ENCODE data around the gene SLC5A11. TPM values are rescaled to one million over a fixed set of nuclear protein-coding genes. Genes with fewer than 3 reads are reported as not detected.
"Not testable (repeated sequence)": the region's sequence is repeated elsewhere in the genome, so short reads cannot be mapped to it uniquely, and the experiment has no call there.

The SLC5A11 gene
- total RNA-seq, 1 experiment from 2014 or later, result 0.08 TPM

DNA sequence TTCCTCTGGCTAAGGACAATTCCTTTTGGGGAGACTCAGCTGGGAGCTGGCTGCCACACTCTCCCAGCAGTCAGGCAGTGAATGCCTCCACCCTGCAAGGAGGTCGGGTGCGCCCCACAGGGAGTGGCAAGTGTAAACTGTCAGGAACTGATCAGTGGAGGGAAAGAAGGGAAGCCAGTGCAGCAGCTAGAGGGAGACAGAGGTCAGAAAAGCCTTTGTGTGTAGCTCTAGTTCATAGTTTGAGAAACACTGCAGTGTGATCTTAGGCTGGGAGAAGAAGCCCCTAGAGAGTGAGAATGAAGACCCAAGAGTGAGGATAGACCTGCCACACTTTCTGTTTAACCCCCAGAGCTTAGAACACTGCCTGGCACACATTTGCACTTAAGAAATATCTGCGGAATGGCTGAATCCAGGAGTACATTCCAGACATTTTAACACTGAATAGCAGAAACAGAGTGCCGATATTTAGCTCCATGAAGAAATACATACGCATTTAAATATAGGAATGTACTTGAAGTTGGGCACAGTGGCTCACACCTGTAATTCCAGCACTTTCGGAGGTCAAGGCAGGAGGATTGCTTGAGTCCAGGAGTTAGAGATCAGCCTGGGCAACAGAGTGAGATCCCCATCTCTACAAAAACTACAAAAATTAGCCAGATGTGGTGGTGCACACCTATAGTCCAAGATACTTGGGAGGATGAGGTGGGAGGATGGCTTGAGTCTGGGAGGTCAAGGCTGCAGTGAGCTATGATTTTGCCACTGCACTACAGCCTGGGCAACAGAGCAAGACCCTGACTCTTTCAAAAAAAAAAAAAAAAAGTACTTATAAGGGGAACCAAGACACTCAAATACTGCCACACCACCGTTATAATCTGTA, 11.1 kb upstream of the SLC5A11 start:
- DNase-seq (ENCODE audit: low spot score), result peak; percentile 71

GRCh38 chr16:24836836-24837235, 8.9 kb upstream of the SLC5A11 start:
- DNase-seq (ENCODE audit: low spot score), result no peak

- no peak for DNase-seq (ENCODE audit: low spot score)
Observed at GRCh38 chr16:24837969-24838368, 7.8 kb upstream of the SLC5A11 start.

- DNase-seq (ENCODE audit: low spot score), result peak; percentile 12
Observed at GRCh38 chr16:24838554-24839266, 7.1 kb upstream of the SLC5A11 start.

- peak; percentile 19 for DNase-seq (ENCODE audit: low spot score)
Observed at GRCh38 chr16:24839347-24839972, 6.3 kb upstream of the SLC5A11 start.

- DNase-seq (ENCODE audit: low spot score), result no peak
Observed at GRCh38 chr16:24841291-24841690, 4.5 kb upstream of the SLC5A11 start.

- peak; percentile 77 for DNase-seq (ENCODE audit: low spot score)
Observed at GRCh38 chr16:24844101-24845030, 1.4 kb upstream of the SLC5A11 start.

- DNase-seq (ENCODE audit: low spot score), result not testable (repeated sequence)
Observed at GRCh38 chr16:24845031-24845365, 765 bp upstream of the SLC5A11 start.

DNA sequence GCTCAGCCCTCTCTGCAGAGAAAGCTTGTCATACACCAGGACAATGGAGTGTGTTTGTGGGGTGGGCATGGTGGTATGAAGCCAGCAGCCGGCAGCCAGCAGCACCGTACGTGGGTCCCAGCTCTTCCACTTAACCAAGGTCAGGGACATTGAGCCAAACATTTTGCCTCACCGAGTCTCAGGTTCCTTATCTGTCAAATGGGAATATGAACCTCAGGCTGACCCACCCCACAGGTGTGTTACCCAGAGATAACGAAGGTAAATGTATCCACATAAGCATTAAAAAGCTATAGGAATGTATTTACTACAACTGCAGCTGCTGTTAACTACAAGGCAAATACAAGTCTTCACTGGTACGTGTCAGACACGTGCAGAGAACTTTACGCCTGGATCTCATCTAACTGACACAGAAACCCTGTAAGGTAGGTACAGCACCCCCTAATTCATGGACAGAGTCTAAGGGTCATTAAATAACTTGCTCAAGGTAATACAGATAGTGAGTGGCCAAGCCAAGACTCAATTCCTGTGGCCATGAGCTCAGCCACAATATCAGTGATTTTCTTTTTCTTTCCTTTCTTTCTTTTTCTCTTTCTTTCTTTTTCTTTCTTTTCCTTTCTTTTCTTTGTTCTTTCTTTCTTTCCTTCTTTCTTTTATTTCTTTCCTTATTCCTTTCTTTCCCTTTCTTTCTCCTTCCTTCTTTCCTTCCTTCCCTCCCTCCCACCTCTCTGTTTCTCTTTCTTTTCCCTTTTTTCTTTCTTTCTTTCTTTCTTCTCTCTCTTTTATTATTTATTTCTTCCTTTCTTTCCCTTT, 990 bp downstream of the SLC5A11 start:
- no peak for DNase-seq (ENCODE audit: low spot score)

GRCh38 chr16:24847358-24847664, 1.5 kb downstream of the SLC5A11 start:
- DNase-seq (ENCODE audit: low spot score), result no peak

GRCh38 chr16:24848065-24848464, 2.3 kb downstream of the SLC5A11 start:
- peak; percentile 21 for DNase-seq (ENCODE audit: low spot score)

DNA sequence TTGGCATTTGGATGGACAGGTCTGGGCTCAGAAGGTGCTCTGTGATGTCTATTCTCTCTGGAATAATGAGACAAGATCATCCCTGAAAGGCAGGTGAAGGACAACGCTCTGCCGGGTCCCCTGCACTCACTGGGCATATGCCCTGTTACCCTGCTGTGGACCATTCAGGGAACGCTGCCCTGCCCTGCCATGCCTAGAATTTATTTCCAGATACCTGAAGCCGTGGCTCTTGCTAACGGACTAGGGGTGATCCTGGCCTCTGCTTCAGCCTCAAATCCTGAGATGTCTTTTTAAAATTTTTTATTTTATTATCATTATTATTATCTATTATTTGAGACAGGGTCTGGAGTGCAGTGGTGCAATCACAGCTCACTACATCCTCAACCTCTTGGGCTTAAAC, 3.9 kb downstream of the SLC5A11 start:
- DNase-seq (ENCODE audit: low spot score), result no peak

DNA sequence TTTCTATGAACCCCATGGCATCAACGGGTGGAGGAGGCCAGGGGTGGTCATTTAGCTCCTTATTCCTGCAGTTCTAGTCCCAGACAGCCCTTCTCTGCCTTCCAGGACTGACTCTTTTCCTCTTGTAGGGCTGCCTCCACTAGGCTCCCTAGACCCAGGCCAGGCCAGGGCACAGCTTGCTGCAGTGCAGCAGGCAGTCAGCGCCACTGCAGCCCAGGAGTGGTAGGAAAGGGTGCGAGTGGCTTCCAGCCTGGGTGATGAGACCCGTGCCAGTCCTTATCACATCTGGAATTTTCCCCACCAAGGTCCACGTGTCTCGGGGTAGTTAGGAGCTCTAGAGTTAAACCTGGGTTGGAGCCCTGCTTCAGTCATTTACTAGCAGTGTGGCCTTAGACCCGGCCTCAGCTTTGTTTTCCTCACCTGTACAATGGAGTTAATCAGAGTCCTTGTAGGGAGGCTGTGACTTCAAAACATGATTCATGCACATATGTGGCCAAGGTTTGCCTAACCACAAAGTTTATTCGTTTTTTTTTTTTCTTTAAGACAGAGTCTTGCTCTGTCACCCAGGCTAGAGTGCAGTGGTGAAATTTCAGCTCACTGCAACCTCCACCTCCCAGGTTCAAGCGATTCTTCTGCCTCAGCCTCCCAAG, 4.7 kb downstream of the SLC5A11 start:
- DNase-seq (ENCODE audit: low spot score), result no peak

- peak; percentile 52 for DNase-seq (ENCODE audit: low spot score)
Observed at GRCh38 chr16:24851700-24852099, 5.9 kb downstream of the SLC5A11 start.

DNA sequence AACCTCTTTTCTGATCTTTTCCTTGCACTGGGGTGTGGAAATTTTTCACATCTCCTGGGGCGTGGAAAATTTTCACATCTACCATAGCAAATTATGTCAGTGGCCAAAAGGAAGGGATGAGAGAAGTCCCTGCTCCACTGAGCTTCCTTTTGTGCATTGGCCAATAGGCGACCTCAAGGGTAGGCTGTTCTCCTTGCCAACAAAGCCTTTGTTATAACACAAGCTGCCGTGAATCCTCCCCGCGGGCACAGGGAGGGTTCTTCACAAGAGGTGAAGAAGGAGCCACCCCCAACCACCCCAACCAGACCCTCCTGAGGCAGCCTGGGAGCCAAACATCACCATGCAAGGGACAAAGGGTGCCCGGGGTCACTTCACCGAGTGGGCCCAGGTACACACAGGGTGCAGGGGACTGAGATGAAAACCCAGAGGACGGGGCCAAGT, 6.5 kb downstream of the SLC5A11 start:
- DNase-seq (ENCODE audit: low spot score), result no peak

- DNase-seq (ENCODE audit: low spot score), result no peak
Observed at GRCh38 chr16:24853169-24853824, 7.5 kb downstream of the SLC5A11 start.

DNA sequence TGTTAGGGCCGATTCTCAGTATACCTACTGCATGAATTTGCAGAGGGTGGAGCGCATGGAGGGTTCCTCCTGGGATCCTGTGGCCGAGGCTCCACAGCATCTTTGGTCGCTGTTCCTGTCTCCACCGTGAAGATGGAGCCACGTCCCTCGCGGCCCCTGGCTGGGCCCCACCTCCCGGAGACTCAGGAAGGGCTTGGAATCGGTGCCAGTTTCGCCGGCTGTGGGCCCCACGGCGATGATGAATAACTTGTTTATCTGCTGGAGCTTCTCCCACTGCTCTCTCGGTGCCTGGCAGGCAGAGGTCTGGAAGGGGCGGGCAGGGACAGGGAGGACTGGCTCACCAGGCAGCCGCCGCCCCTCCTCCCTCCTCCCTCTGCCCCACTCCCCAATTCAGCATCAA, 8.1 kb downstream of the SLC5A11 start:
- peak; percentile 34 for DNase-seq (ENCODE audit: low spot score)

GRCh38 chr16:24854607-24855171, 8.9 kb downstream of the SLC5A11 start:
- no peak for DNase-seq (ENCODE audit: low spot score)

DNA sequence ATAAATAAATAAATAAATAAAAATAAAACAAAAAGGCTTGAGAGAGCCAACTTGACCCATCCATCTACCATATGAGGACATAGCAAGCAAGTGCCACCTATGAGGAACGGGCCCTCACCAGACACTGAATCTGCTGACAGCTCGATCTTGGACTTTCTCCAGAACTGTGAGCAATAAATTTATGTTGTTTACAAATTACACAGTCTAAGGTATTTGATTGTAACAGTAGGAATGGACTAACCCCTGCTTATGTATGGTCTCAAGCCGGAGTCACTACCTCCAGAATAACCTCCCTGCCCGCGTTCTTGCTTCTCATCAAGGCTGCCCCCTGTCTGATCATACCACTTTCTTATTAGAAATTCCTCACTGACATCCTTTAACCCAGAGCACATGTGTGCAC, 9.9 kb downstream of the SLC5A11 start:
- DNase-seq (ENCODE audit: low spot score), result no peak

Measured in HT-29 (cell line).